Measurements from ENCODE around the gene TBC1D3B.
"Not testable (repeated sequence)": the region's sequence is repeated elsewhere in the genome, so short reads cannot be mapped to it uniquely, and the experiment has no call there.

The TBC1D3B gene

GRCh38 chr17:36176536-36176935, at the start of gene TBC1D3B:
TSS of gene TBC1D3B (minus strand) at chr17:36176636. CDS start at chr17:36175050, 1,586 bp downstream.
- not testable (repeated sequence) for DNase-seq

DNA sequence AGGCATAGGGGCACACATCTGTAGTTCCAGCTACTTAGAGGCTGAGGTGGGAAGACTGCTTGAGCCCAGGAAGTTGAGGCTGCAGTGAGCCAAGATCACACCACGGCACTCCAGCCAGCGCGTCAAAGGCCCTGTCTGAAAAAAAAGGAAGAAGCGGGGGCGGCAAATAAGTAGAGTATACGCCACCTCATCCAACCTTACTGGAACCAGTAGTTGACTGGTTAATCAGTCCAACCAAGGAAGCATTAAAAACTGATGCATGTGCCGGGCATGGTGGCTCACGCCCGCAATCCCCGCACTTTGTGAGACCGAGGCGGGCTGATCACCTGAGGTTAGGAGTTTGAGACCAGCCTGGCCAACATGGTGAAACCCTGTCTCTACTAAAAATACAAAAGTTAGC, 46.5 kb upstream of the TBC1D3B start:
- DNase-seq: peak in 1 of 2 donors; percentile 71

- not testable (repeated sequence) for DNase-seq
Observed at GRCh38 chr17:36221581-36222100, 45.2 kb upstream of the TBC1D3B start.

- DNase-seq: not testable (repeated sequence)
Observed at GRCh38 chr17:36220737-36221580, 44.5 kb upstream of the TBC1D3B start.

DNA sequence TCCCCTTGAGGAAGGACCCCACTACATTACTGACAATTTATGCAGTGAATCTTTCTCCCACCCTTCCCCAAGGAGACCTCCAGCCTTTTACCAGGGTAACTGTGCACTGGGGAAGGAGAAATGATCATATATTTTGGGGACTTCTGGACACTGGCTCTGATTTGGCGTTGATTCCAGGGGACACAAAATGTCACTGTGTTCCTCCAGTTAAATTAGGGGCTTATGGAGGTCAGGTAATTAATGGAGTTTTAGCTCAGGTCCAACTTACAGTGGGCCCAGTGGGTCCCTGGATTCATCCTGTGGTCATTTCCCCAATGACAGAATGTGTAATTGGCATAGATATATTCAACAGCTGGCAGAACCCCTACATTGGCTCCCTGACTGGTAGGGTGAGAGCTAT, 43.1 kb upstream of the TBC1D3B start:
- DNase-seq: not testable (repeated sequence)

DNA sequence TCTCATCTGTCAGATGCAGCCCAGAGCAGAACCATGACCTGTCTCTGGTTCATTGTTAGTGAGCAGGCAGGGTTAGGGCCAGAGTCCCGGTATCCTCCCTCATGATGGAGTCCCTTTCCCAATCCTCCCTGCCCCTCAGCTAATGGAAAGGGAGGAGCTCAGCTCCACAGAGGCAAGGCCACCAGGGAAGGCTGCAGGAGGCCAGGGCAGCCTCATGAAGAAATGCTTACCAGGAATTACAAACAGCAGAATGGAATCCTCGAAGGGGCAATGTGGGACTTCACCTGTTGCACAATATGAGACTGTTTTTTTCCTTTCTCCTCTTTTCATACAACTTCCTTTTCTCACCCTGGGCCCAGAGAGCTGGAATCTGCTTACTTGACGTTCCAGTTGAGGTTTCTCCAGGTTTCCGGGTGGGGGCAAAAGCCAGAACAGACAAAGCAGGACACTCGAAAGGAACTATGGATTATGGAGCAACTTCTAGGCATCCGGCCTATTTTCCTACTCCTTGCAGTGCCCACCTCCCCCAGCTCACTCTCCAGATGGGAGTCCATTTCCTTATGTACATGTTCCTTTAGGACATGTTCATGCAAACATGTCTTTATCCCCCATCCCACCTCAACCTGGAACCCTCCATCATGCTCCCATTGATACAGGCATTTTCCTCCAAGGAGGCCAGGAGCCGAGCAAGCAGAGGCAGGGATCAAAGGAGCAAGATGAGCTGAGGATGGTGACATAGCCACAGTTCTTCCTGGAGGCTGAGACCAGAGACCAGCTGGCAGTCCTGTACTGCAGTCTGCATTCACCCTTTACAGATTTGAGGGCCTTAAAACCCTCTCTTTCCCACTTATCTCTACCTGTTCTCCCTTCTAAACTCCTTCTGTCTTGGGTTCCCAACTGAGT, 39.2 kb upstream of the TBC1D3B start:
- peak; percentile 68 to 92 for DNase-seq

GRCh38 chr17:36214918-36215317, 38.5 kb upstream of the TBC1D3B start:
- DNase-seq: peak in 1 of 2 donors; percentile 69

GRCh38 chr17:36213695-36214094, 37.3 kb upstream of the TBC1D3B start:
- no peak for DNase-seq

DNA sequence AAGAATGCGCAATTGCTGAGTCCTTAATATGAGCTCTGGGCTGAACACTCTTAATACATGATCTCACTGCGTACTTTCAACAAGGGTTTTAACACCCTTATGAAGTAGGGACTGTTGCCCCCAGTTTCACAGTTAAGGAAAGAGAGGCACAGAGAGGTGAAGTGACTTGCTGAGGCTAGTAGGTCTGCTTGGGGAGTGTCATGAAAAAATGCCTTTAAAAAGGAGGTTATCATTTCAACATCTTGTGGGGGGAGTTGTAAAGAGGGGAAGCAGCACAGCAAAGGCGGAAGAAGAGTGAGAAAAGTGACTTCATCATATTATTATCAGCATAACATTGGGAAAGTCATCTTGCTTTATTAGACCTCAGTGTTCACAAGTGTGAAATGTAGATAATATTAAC, 36.5 kb upstream of the TBC1D3B start:
- peak; percentile 67 to 100 for DNase-seq

- no peak for DNase-seq
Observed at GRCh38 chr17:36212272-36212605, 35.8 kb upstream of the TBC1D3B start.

DNA sequence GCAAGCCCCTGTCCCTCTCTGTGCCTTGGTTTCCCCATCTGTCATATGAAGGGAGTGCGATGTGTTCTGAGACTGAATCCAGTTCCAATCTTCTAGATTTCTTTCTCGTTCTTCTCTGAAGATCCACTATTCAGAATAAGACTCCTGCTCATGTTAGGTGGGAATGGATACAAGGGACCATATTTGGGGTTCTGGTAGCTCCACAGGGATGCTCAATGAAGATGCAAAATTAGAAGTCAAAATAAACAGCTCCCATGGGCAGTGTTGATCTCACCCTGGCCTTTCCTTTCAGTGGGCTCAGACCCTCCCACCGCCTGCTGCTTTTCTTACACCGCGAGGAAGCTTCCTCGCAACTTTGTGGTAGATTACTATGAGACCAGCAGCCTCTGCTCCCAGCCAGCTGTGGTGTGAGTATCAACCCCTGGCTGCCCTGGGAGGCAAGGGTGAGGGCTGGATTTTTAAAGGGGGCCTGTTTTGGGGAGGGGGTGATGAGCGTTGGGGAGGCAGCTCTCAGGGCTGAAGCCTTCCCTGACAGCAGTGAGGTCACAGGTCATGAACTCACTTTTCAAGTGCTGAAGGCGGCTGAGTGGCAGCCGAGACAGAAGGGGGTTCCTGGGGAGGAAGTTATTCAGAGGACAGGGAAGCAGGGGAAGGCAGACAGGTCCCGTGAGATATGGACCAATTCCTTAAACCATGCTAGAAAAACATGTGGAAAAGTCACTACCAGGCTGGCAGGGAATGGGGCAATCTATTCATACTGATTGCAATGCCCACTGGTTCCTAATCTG, 35.2 kb upstream of the TBC1D3B start:
- DNase-seq: peak; percentile 93 to 99

GRCh38 chr17:36210439-36211211, 34.2 kb upstream of the TBC1D3B start, which contains the start of gene CCL4L2:
TSS of gene CCL4L2 (plus strand) at chr17:36211063.
- peak; percentile 93 to 100 for DNase-seq

- no peak for DNase-seq
Observed at GRCh38 chr17:36209575-36209974, 33.1 kb upstream of the TBC1D3B start.

GRCh38 chr17:36207383-36207782, 30.9 kb upstream of the TBC1D3B start:
- not testable (repeated sequence) for DNase-seq

DNA sequence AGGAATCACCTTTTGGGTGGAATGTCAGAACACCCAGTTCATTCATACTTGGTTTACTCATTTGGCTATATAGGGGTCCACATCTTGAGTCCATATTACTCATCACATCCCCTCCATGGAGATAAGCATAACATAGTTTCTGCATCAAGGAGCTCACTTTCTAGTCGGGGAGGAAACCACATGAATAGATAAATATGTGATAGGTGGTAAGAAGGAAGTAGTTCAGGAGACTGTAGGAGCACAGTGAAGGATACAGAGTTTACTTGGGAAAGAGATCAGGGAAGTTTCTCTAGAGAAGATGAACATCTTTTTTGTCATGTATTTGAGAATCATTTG, 30.0 kb upstream of the TBC1D3B start:
- peak in 1 of 2 donors; percentile 40 for DNase-seq

DNA sequence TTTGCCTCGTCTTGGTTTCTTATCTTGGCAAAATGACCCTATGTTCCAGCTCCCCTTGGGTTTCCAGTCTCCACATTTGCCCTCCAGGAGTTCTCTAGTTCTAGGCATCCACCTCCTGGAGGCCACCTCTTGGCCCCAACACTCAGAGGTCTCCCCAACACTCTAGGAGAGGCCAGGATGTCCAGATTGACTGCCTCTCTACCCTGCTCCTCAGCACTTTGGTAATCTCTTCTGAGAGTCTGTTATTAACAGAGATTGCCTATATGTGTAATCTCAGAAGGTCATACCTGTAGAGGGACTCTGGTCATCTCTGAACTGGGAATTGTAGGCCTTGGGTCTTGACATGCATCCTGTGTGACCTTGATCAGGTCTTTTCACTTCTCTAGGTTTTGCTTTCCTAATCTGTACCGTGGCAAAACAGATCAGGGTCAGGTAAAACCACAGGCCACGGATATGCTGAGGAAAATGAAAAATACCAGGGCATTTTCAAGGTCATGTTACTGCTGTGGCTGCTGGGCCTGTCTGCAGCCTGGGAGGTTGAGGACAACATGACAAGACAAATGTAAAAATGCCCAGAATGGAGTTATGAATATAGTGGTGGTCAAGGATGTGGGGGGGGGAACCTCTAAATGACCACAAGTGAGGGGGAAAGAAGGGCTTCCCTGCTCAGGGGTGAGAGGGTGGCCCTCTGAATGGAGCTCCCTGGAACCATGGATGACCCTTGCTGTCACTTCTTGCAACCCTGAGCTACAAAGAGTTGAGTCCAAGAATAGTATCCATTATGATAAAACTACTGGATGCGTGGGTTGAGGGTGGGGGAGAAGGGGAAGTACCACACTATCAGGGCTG, 29.4 kb upstream of the TBC1D3B start:
- peak in 1 of 2 donors; percentile 56 for DNase-seq

GRCh38 chr17:36204724-36205500, 28.5 kb upstream of the TBC1D3B start:
- DNase-seq: no peak

- DNase-seq: peak in 1 of 2 donors; percentile 57
Observed at GRCh38 chr17:36203335-36203734, 26.9 kb upstream of the TBC1D3B start.

DNA sequence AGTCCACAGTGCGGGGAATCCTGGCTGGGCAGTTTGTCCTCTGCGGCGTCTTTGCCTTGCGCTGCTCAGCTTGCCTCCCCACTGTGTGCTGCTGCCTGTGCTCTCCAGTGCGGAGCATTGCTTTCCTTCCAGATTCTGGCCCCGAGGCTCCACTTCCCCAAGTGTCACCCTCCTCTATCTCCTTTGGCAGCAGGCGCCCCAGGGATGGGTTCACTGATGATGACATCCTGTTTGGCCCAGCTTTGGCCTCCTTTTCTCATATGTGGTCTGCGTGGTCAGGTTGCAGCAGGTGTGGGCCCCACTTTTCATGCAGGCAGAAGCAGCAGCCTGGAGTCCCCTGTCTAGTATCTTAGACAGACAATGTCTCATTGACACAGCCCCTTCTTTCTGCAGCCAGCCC, 25.1 kb upstream of the TBC1D3B start:
- DNase-seq: peak in 1 of 2 donors; percentile 74

DNA sequence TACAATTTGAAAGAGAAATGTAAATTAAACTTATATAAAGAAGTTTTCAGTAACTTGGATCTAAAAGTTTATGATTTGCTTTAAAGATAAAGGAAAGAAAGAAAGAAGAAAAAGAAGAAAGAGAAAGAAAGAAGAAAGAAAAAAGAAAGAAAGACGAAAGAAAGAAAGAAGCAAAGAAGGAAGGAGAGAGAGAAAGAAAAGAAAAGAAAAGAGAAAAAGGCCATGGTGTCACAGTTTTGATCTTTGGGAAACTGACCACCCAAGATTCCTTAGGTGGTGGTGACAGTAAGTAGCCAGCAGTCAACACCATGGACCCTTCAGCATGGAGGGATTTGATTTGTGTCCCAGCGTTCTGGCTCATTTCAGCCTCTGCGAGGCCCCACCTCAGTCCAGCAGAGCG, 24.7 kb upstream of the TBC1D3B start:
- not testable (repeated sequence) for DNase-seq
